Smooth muscle cell (in vitro differentiated cells): Measurements from ENCODE around the gene FN3K. TPM values are rescaled to one million over a fixed set of nuclear protein-coding genes. Genes with fewer than 3 reads are reported as not detected.

Source experiments
- DNase-seq: peaks from one replicate; lab custom pipeline; 2025; ENCODE audit not compliant: unreplicated experiment; lab: John Stamatoyannopoulos, UW
- H2AFZ ChIP-seq: fragments of 200-600 bp; sonication (generic); 2 replicates; pipeline ENCODE4 v1.6.0; 2016; ENCODE audit warnings: antibody characterized with exemption, low read depth, mild to moderate bottlenecking
- H3F3A ChIP-seq: fragments of 200-600 bp; sonication (generic); 2 replicates; pipeline ENCODE4 v1.6.0; 2017; ENCODE audit warnings: antibody characterized with exemption, low read depth
- H3K27ac ChIP-seq: fragments of 200-600 bp; sonication (generic); 2 replicates; pipeline ENCODE4 v1.5.1; 2016; ENCODE audit warnings: low read depth, mild to moderate bottlenecking
- H3K27me3 ChIP-seq: fragments of 200-600 bp; sonication (generic); 2 replicates; pipeline ENCODE4 v1.6.1; 2016; ENCODE audit warnings: low read depth, mild to moderate bottlenecking
- H3K36me3 ChIP-seq: fragments of 200-600 bp; sonication (generic); 2 replicates; pipeline ENCODE4 v1.5.1; 2016; ENCODE audit warnings: low read depth
- H3K4me1 ChIP-seq: fragments of 200-600 bp; sonication (generic); 2 replicates; pipeline ENCODE4 v1.5.1; 2016; ENCODE audit warnings: low read depth
- H3K4me2 ChIP-seq: fragments of 200-600 bp; sonication (generic); 2 replicates; pipeline ENCODE4 v1.6.0; 2016; ENCODE audit warnings: mild to moderate bottlenecking
- H3K4me3 ChIP-seq: fragments of 200-600 bp; sonication (generic); 2 replicates; pipeline ENCODE4 v1.5.1; 2016; ENCODE audit warnings: mild to moderate bottlenecking
- H3K79me2 ChIP-seq: fragments of 200-600 bp; sonication (generic); 2 replicates; pipeline ENCODE4 v1.6.0; 2016; ENCODE audit warnings: low read depth, mild to moderate bottlenecking
- H3K9ac ChIP-seq: fragments of 200-600 bp; sonication (generic); 2 replicates; pipeline ENCODE4 v1.6.0; 2016; ENCODE audit warnings: low read depth
- H3K9me3 ChIP-seq: fragments of 200-600 bp; sonication (generic); replicated peaks from 2 replicates; pipeline ENCODE4 v1.5.1; 2016; ENCODE audit warnings: low read depth
- H4K20me1 ChIP-seq: fragments of 200-600 bp; sonication (generic); 2 replicates; pipeline ENCODE4 v1.6.0; 2016; ENCODE audit warnings: low read depth
- CTCF ChIP-seq: fragments of 200-600 bp; sonication (generic); IDR thresholded peaks from 2 replicates; pipeline ENCODE4 v1.5.1; 2017; ENCODE audit warnings: borderline replicate concordance, mild to moderate bottlenecking, antibody characterized with exemption; ENCODE audit not compliant: insufficient read depth, poor library complexity, severe bottlenecking
- WGBS: methylation state at CpG from one replicate; pipeline ENCODE4 v1.1.7; 2016; ENCODE audit warnings: low lambda C conversion rate; 5-methylcytosine and 5-hydroxymethylcytosine counted together
- polyA plus RNA-seq: library from polyadenylated mRNA; unstranded; fragments of >200 nt; fragmentation: Nextera tagmentation; extraction: Ambion mirVana; gene quantifications from 2 replicates; pipeline ENCODE4 v1.2.1, GENCODE V29; 2016
- total RNA-seq: library from RNA; depleted of rRNA; stranded (reverse); fragments of >200 nt; gene quantifications from 2 replicates; pipeline ENCODE4 v1.2.3, GENCODE V29; 2014

The FN3K gene
- total and polyA plus RNA-seq, 2 experiments from 2014 or later: 0.94 to 1.2 TPM

- no peak overlapping the region for H3K27ac ChIP-seq
- no peak overlapping the region for H3K4me2 ChIP-seq
- H3K79me2 ChIP-seq: no peaks in the 10 kb centered on the region
- 97% methylated on average over 9 of the region's 9 CpGs for WGBS
- H4K20me1 ChIP-seq: peaks cover 4% of the 10 kb centered on the region
- DNase-seq: no peak
- H3K4me3 ChIP-seq: no peak overlapping the region
- no peaks in the 10 kb centered on the region for H3K4me1 ChIP-seq
- no peak overlapping the region for H3K9ac ChIP-seq
- no peaks in the 10 kb centered on the region for H3F3A ChIP-seq
- TF ChIP-seq CTCF: no peak
- H3K9me3 ChIP-seq: peaks cover 3% of the 10 kb centered on the region
- no peaks in the 10 kb centered on the region for H3K27me3 ChIP-seq
- no peak overlapping the region for H2AFZ ChIP-seq
- no peaks in the 10 kb centered on the region for H3K36me3 ChIP-seq
Measured at GRCh38 chr17:82687871-82688270, 47.5 kb upstream of the FN3K start.

DNA sequence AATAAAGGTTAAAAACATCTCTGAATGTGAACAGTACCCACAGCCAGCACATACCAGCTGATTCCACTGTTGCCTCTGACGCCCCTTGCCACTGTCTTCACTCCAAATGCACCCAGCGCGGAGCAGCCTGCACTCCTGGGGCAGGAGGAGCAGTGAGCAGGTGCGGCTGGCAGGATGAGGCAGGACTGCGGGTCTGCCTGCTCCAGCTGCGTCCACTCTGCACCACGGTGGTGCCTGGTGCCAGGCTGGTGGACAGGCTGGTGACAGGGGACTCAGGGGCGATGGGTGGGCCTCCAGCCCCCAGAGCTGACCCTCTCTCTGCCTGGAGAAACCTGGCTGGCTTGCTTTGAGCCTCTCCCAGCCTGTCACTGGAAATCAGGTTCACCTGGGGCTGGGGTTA lies 46.3 kb upstream of the FN3K start:
- peaks cover 4% of the 10 kb centered on the region for H4K20me1 ChIP-seq
- H3K27ac ChIP-seq: no peak overlapping the region
- H2AFZ ChIP-seq: no peak overlapping the region
- H3K9me3 ChIP-seq: no peaks in the 10 kb centered on the region
- H3K9ac ChIP-seq: no peak overlapping the region
- no peak for DNase-seq
- no peaks in the 10 kb centered on the region for H3F3A ChIP-seq
- H3K4me3 ChIP-seq: no peak overlapping the region
- H3K4me2 ChIP-seq: no peak overlapping the region
- 88% methylated on average over 8 of the region's 8 CpGs for WGBS
- TF ChIP-seq CTCF: no peak
- no peaks in the 10 kb centered on the region for H3K36me3 ChIP-seq
- H3K27me3 ChIP-seq: no peaks in the 10 kb centered on the region
- H3K4me1 ChIP-seq: no peaks in the 10 kb centered on the region
- H3K79me2 ChIP-seq: peaks cover 8% of the 10 kb centered on the region

DNA sequence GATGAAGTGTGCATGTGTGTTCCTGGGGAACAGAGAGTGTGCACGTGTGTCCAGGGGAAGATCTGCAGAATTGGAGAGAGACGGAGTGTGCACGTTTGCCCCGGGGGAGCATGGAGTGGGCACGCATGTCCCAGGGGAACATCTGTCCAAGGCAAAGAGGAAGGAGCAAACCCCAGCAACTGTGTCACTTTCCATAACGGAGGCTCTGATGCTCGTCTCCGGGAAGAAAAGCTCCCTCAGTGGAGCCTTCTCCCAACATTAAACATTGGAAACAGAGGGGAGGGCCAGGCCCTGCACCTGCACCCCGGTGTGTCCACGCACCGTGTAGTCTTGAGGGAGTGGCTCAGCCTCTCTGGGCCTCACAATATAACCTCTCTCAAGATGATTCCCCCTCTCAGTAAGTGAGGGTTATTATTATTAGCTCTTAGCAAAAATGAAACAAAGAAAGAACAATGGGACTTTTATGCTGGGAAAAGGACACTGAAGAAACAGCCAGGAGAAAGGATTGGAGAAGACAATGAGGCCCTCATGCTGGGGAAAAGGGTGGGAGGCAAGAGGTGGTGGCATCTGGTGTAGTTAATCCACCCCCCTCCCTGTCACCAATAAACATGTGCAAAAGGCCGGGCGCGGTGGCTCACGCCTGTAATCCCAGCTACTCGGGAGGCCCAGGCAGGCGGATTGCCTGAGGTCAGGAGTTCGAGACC lies 44.5 kb upstream of the FN3K start:
- no peaks in the 10 kb centered on the region for H3K36me3 ChIP-seq
- no peak for DNase-seq
- WGBS: 82% methylated on average over 18 of the region's 18 CpGs
- H3K9me3 ChIP-seq: no peaks in the 10 kb centered on the region
- H3K79me2 ChIP-seq: peaks cover 8% of the 10 kb centered on the region
- H3K4me3 ChIP-seq: no peak overlapping the region
- no peak overlapping the region for H3K9ac ChIP-seq
- no peaks in the 10 kb centered on the region for H3K4me1 ChIP-seq
- TF ChIP-seq CTCF: no peak
- H3F3A ChIP-seq: no peaks in the 10 kb centered on the region
- no peak overlapping the region for H3K4me2 ChIP-seq
- peaks cover 4% of the 10 kb centered on the region for H4K20me1 ChIP-seq
- H3K27ac ChIP-seq: no peak overlapping the region
- no peak overlapping the region for H2AFZ ChIP-seq
- no peaks in the 10 kb centered on the region for H3K27me3 ChIP-seq

GRCh38 chr17:82691714-82692113 lies 43.7 kb upstream of the FN3K start:
- no peak for DNase-seq
- H3K27ac ChIP-seq: no peak overlapping the region
- peaks cover 8% of the 10 kb centered on the region for H3K79me2 ChIP-seq
- H2AFZ ChIP-seq: no peak overlapping the region
- H3F3A ChIP-seq: no peaks in the 10 kb centered on the region
- no peak overlapping the region for H3K9ac ChIP-seq
- H3K4me2 ChIP-seq: no peak overlapping the region
- H3K27me3 ChIP-seq: no peaks in the 10 kb centered on the region
- H3K4me1 ChIP-seq: no peaks in the 10 kb centered on the region
- WGBS: 81% methylated on average over 14 of the region's 17 CpGs
- peaks cover 4% of the 10 kb centered on the region for H4K20me1 ChIP-seq
- H3K4me3 ChIP-seq: no peak overlapping the region
- H3K9me3 ChIP-seq: no peaks in the 10 kb centered on the region
- no peaks in the 10 kb centered on the region for H3K36me3 ChIP-seq
- TF ChIP-seq CTCF: no peak
